GM12891 (cell line): ENCODE results near the gene SHB.
"Not testable (repeated sequence)": the region's sequence is repeated elsewhere in the genome, so short reads cannot be mapped to it uniquely, and the experiment has no call there.

Experiments used
- DNase-seq: peaks from one replicate; pipeline ENCODE4 v3.0.0; 2011; ENCODE audit warnings: low spot score; ENCODE audit not compliant: insufficient read length
- FAIRE-seq: peaks from 2 replicates; lab custom pipeline; 2011; peaks lifted over from hg19 to GRCh38; lab: Jason Lieb, UNC
- PAX5 ChIP-seq: IDR thresholded peaks from 2 replicates; pipeline ENCODE4 v1.6.1; 2011; ENCODE audit warnings: low read length, moderate library complexity, mild to moderate bottlenecking; ENCODE audit not compliant: insufficient read depth, severe bottlenecking
- POLR2A ChIP-seq: IDR thresholded peaks from 2 replicates; pipeline ENCODE4 v1.6.1; 2011; ENCODE audit warnings: low read depth, low read length, control low read depth
- POLR2AphosphoS5 ChIP-seq: IDR thresholded peaks from 2 replicates; pipeline ENCODE4 v1.6.1; 2011; ENCODE audit warnings: low read depth, low read length, control low read depth
- POU2F2 ChIP-seq: IDR thresholded peaks from 2 replicates; pipeline ENCODE4 v1.6.1; 2011; ENCODE audit warnings: low read depth, mild to moderate bottlenecking, control low read depth, low read length, moderate library complexity
- SPI1 ChIP-seq: IDR thresholded peaks from 2 replicates; pipeline ENCODE4 v1.6.1; 2011; ENCODE audit warnings: low read depth, low read length, control low read depth
- TAF1 ChIP-seq: IDR thresholded peaks from 2 replicates; pipeline ENCODE4 v1.6.1; 2011; ENCODE audit warnings: low read depth, low read length, control low read depth

Gene SHB

GRCh38 chr9:37914701-37915358, 154.2 kb downstream of the SHB start:
- DNase-seq, result no peak
- TF ChIP-seq POLR2A (no peak), POU2F2 (no peak), TAF1 (no peak), POLR2AphosphoS5 (no peak), SPI1 (no peak), PAX5 (no peak)
- FAIRE-seq, result no peak

GRCh38 chr9:37914154-37914551, 154.9 kb downstream of the SHB start:
- DNase-seq (no peak), FAIRE-seq (no peak)
- no peak for TF ChIP-seq SPI1
- no peak for TF ChIP-seq PAX5

- FAIRE-seq, result peak; percentile 92
These were observed 155.4 kb downstream of the SHB start for GRCh38 chr9:37913480-37914153.

GRCh38 chr9:37911271-37911681, 157.8 kb downstream of the SHB start:
- DNase-seq (no peak), FAIRE-seq (no peak)
- TF ChIP-seq POU2F2 (no peak), POLR2AphosphoS5 (no peak), POLR2A (no peak), TAF1 (no peak), PAX5 (no peak), SPI1 (no peak)

More at GRCh38 chr9:37913480-37914153, 155.4 kb downstream of the SHB start:
- peak; percentile 75 for DNase-seq
- TF ChIP-seq POU2F2, result no peak
- TF ChIP-seq POLR2A, result no peak
- no peak for TF ChIP-seq PAX5
- TF ChIP-seq SPI1, result no peak
- TF ChIP-seq POLR2AphosphoS5, result no peak
- TF ChIP-seq TAF1, result no peak

GRCh38 chr9:37910271-37910670, 158.8 kb downstream of the SHB start:
- no peak for DNase-seq
- TF ChIP-seq TAF1 (no peak), POLR2A (no peak), SPI1 (no peak), PAX5 (no peak), POLR2AphosphoS5 (no peak), POU2F2 (no peak)
- no peak for FAIRE-seq

GRCh38 chr9:37909836-37910235, 159.2 kb downstream of the SHB start:
- not testable (repeated sequence) for FAIRE-seq, DNase-seq

GRCh38 chr9:37909326-37909725, 159.7 kb downstream of the SHB start:
- DNase-seq (no peak), FAIRE-seq (no peak)
- no peak for TF ChIP-seq PAX5
- no peak for TF ChIP-seq POLR2AphosphoS5
- no peak for TF ChIP-seq POU2F2
- no peak for TF ChIP-seq POLR2A
- no peak for TF ChIP-seq SPI1

GRCh38 chr9:37908698-37909186, 160.3 kb downstream of the SHB start:
- no peak for DNase-seq
- FAIRE-seq, result no peak

GRCh38 chr9:37908283-37908682, 160.7 kb downstream of the SHB start:
- no peak for TF ChIP-seq POLR2AphosphoS5
- TF ChIP-seq POLR2A, result no peak
- no peak for TF ChIP-seq PAX5
- TF ChIP-seq TAF1, result no peak
- TF ChIP-seq SPI1, result no peak
- FAIRE-seq, result no peak
- no peak for DNase-seq

More at GRCh38 chr9:37908698-37909186, 160.3 kb downstream of the SHB start:
- TF ChIP-seq TAF1 (no peak), POLR2AphosphoS5 (no peak), POU2F2 (no peak), PAX5 (no peak), SPI1 (no peak), POLR2A (no peak)

- FAIRE-seq (no peak), DNase-seq (no peak)
- TF ChIP-seq SPI1, result no peak
- TF ChIP-seq PAX5, result no peak
- TF ChIP-seq TAF1, result no peak
- no peak for TF ChIP-seq POLR2A
- TF ChIP-seq POLR2AphosphoS5, result no peak
These were observed 162.5 kb downstream of the SHB start for GRCh38 chr9:37906312-37907239.
